NB4 (cell line): ENCODE measurements around the gene BLVRB.
"Not testable (repeated sequence)": the region's sequence is repeated elsewhere in the genome, so short reads cannot be mapped to it uniquely, and the experiment has no call there.

ENCODE experiments used
- DNase-seq: peaks from one replicate; pipeline ENCODE4 v3.0.0; 2010; ENCODE audit warnings: low read depth
- H3K4me3 ChIP-seq: one replicate; pipeline ENCODE4 v1.5.1; 2011; ENCODE audit warnings: mild to moderate bottlenecking, low read depth, low read length, moderate library complexity
- CTCF ChIP-seq: IDR thresholded peaks from one replicate; pipeline ENCODE4 v1.5.1; 2012; ENCODE audit warnings: low read depth, low read length
- MYC ChIP-seq: IDR thresholded peaks from 2 replicates; pipeline ENCODE4 v1.6.1; 2011; ENCODE audit warnings: low read depth, low read length
- POLR2A ChIP-seq: IDR thresholded peaks from 2 replicates; pipeline ENCODE4 v1.6.1; 2011; ENCODE audit warnings: mild to moderate bottlenecking; ENCODE audit not compliant: insufficient read length; ENCODE audit errors: extremely low read depth
- TF ChIP-seq, protein P1 (sequence below): IDR thresholded peaks from 2 replicates; pipeline ENCODE4 v1.6.1; 2011; ENCODE audit warnings: low read depth, low read length

BLVRB gene

DNA sequence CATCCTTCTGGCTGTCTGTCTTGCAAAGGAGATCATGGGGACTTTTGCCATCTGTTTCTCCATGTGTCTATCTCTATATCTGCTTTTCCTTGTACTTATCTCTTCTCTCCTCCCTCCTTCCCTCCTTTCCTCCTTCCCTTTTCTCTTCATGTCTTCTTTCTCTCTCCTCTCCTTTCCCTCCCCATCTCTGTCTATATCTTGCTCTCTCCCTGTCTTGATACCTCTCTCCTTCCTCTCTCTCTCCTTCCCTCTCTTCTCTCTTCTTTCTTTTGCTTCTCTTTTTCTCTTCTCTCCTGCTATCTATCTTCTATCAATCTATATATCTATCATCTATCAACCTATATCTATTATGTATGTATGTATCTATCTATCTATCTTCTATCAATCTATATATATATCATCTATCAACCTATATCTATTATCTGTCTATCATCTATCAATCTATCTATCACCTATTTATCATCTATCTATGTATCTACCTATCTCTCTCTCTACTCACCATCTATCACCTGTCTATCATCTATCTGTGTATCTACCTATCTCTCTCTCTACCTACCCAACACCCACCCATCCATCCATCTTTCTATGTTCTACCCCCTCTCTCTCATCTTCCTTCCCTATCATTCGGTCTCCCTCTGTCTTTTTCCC, 28.8 kb upstream of the BLVRB start:
- TF ChIP-seq, protein P1, sequence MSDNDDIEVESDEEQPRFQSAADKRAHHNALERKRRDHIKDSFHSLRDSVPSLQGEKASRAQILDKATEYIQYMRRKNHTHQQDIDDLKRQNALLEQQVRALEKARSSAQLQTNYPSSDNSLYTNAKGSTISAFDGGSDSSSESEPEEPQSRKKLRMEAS: no peak
- no peak for TF ChIP-seq CTCF
- no peak for TF ChIP-seq MYC
- TF ChIP-seq POLR2A: no peak
- no peak overlapping the region for H3K4me3 ChIP-seq
- no peak for DNase-seq

DNA sequence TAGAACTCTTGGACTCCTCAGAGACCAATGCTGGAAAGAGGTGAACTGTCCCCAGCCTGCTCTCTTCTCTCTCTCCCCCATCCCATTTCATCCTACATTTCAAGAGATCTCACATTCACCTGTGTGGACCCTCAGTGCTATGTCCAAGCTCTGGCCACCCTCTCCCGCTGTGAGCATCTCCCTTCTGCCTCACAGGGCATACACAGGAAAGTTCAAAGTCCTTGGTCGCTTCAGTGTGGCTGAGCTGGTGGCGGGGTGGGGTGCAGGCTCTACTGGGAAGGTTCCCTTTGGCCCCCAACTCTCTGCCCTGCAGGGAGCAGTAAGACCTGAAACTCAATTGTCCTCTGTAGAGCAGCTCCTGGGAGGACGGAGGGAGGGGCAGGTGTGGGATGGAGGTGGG, 28.2 kb upstream of the BLVRB start:
- H3K4me3 ChIP-seq: no peak overlapping the region
- TF ChIP-seq MYC (no peak), CTCF (no peak), POLR2A (no peak)
- TF ChIP-seq, protein P1: no peak
- DNase-seq: no peak

- DNase-seq: no peak
- H3K4me3 ChIP-seq: no peak overlapping the region
- TF ChIP-seq MYC: no peak
- TF ChIP-seq CTCF: no peak
- TF ChIP-seq, protein P1: no peak
- no peak for TF ChIP-seq POLR2A
Observed at GRCh38 chr19:40492274-40492673, 26.7 kb upstream of the BLVRB start.

GRCh38 chr19:40489882-40490230, 24.3 kb upstream of the BLVRB start:
- DNase-seq: no peak
- no peak overlapping the region for H3K4me3 ChIP-seq
- TF ChIP-seq MYC (no peak), CTCF (no peak), POLR2A (no peak)
- TF ChIP-seq, protein P1: no peak

DNA sequence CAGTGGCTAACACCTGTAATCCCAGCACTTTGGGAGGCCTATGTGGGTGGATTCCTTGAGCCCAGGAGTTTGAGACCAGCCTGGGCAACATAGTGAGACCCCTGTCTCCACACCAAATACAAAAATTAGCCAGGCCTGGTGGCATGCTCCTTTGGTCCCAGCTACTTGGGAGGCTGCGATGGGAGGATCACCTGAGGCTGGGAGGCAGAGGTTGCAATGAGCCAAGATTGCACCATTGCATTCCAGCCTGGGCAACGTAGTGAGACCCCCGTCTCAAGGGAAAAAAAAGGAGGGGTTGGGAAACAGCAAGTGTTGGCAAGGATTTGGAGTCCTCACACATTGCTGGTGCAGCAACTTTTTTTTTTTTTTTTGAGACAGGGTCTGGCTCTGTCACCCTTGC, 20.5 kb upstream of the BLVRB start:
- no peak overlapping the region for H3K4me3 ChIP-seq
- no peak for TF ChIP-seq CTCF
- TF ChIP-seq, protein P1: no peak
- TF ChIP-seq POLR2A: no peak
- TF ChIP-seq MYC: no peak
- DNase-seq: no peak

GRCh38 chr19:40475878-40476644, 10.5 kb upstream of the BLVRB start:
- DNase-seq, H3K4me3 ChIP-seq: not testable (repeated sequence)
